GM15510 (cell line): ENCODE results near the gene SPDYE4.

Experiments used
- POLR2A ChIP-seq: IDR thresholded peaks from 3 replicates; pipeline ENCODE4 v1.6.1; 2011; ENCODE audit warnings: borderline replicate concordance; ENCODE audit not compliant: insufficient read length; ENCODE audit errors: extremely low read depth

SPDYE4 gene, protein sequence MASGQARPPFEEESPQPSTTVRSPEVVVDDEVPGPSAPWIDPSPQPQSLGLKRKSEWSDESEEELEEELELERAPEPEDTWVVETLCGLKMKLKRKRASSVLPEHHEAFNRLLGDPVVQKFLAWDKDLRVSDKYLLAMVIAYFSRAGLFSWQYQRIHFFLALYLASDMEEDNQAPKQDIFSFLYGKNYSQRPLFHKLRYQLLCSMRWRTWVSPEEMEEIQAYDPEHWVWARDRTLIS

DNA sequence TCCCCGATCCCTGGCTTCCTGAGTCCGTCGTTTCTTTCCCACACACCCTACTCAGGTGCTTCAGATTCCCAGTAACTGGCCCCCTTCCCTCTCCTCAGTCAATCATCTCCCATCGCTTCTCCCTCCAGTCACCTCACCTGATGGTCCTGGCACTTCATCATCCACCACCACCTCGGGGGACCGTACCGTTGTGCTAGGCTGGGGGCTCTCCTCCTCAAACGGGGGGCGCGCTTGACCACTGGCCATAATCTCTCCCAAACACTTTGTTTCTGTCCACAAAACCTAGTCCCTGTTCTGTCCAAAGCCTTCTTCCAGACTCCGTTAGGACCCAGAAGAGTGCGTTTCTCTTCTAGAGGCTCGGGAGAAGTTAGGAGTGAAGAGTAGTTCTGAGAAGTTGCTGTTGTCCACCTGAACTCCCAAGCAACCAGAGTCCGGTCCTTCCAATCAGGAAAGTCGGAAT lies at the start of gene SPDYE4:
Gene SPDYE4 (minus strand): TSS at position 410 of the 460 bp plus-strand sequence. CDS start 164 bp downstream, at position 246.
- TF ChIP-seq POLR2A: no peak

DNA sequence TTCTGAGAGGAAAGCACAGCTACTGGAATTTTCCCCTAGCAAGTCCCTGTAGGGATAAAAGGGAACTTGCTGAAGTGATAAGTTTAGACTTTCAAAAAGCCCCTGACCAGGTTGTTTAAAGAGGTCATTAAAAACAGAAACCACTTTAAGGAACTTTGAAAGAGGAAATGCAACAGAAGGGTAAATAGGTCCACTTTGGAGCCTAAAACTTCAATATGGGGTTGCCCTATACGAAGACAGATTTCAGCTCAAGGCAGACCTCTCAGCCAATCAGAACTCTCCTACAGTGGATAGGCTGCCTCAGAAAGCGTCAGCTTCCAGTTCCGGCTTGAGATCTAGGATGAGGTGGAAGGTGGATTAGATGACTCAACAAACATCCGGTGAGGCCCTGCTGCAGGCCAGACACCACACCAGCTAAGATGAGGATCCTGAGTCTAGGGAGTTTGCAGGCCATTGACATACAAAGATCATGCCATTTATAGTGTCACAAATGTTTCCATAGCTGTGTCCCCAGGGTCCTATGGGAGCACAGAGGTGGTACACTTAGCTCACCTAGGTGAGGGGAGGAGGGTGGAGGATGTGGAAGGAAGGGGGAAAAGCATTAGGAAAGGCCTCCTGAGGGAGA lies 48.7 kb upstream of the SPDYE4 start:
- peak; percentile 35 for TF ChIP-seq POLR2A

DNA sequence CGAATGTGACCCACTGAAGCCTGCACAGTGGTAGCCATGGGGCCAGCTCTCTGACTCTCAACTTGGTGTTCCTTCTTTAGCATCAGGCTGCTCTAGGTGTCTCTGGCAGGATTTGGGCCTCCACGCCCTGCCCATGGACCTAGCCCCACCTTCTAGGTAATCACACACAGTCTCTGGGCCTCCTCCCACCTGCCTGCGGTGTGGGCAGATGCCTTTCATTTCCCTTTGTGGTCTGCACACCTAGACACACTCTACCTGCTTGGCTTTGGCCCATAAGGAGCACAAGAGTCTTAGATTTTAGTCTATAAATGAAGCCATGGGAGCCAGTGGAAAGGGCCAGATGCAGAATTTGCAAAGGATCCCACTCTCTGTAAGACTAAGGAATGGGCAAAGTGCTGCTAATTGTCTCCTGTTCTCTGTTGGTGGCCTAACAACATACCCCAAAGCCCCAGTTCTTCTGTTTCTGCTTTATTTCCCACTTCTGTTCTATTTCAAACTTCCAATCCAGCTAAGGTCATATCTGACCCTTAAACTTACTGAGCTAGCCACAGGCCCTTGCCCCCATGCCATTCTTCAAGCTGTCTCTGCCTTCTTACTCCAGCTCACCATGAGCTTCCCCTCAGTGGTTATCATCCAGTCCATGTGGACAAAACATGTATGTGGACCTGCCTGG lies 48.0 kb upstream of the SPDYE4 start:
- no peak for TF ChIP-seq POLR2A

DNA sequence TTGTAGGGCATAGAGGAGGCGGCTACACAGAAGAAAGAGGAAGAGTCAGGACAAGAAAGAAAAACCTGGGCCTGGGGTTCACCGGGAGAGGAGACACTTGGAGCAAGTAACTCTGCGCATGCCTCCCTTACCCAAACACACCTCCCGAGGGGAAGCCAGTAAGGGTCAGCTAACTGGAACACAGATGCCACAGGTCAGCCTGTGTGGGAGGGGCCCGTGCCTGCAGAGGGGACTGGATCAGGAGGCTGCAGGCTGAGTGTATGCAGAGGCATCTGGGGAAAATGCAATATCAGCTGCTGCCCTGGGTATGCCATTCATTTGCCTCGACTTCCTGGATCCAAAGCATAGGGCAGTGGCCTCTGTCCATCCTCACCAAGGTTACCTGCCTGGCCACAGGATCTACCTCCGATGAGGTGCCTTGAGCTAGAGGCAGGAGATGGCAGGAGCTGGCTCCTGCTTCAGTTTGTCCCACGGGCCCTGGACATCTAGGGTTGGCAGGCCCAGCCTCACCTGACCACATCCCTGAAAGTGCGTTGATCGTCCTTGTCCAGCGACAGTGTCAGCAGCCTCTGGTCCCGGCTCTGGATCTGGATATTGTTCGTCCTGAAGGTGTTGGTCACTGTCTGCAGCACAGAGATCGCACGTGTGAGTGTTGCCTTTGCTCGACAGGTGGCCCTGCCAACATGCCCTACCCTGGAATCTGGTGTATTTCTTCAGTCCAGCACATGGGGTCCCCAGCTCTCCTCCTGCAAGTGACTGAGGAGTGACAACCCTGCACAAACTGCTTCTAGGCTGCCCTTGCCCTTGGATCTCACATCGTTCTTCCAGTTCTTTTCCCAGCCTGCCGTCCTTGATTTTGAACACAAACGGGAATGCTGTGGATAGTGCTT lies 45.4 kb upstream of the SPDYE4 start:
- TF ChIP-seq POLR2A: no peak

DNA sequence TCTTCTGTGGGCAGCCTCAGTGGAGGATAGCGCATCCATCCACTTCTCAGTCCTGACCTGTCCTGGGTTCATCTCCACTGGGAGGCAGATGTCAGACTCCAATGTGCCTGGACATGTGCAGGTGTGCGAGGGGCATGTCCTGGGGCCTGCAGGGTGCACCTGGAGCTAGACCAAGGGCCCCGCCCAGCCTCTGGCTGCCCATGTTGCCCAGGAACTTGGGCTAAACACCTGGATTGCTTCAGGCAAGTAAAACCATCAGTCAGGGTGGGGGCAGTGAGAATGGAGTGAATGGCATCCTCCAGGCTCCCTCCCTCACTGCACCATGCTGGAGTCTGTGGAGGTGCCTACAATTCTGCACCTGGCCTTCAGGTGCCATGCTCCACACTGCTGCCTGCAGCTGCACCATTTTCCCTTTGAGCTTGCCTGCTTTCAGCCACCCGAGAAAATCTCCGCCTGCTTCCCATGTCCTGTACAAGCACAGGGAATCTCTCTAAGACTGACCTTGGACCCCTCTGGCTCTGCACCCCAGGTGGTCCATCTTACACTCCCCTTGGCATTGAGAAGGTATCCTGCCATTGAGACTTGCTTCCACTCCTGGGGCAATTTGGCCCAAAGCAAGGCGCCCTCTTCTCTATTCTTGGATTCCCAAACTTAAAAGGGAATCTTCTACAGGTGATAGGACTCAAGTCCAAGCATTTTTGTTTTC lies 42.9 kb upstream of the SPDYE4 start:
- no peak for TF ChIP-seq POLR2A

DNA sequence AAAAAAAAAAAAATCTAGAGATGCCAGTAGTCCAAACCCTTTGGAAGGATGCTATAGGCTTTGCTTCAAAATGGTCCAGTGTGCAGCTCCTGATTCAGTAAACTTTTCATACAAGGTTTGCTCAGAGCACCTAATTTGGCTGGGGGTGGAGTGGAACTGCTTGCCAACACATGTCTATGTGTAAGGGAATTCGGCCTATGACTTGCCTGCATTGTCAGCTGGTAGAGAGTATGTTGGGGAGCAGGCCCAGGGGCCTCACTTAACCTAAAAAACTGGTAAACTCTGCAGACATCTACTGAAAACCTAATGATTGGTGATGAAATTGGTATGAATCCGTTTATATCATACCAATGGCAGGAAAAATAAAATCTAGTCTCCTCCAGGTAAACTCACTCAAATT lies 42.3 kb upstream of the SPDYE4 start:
- no peak for TF ChIP-seq POLR2A

DNA sequence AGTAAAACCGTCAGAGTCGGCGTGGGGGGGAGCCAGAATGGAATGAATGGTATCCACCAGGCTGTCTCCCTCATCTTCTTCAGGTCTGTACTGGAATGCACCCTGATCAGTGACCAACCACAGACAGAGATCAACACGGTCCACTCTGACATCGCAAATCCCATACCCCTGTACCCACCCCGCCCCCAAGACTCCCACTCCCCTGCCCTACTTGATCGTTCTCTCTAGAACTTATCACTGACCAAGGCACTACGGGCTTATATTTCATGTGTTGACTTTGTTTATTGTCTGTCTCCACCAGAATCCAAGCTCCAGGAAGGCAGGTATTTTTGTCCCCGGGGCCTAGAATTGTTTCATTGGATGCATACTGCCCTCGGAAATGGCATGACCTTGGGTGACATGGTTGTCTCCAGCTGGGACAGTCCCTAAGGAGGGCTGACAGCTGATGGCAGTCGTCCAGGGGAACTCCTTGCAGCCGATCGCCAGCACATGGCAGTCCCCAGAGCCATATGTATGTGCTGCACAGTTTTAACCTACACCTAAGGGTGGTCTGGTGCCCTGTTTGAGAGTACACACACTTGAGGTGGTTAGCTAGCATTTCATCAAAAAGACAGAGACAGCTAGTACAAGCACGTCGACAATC lies 41.3 kb upstream of the SPDYE4 start:
- no peak for TF ChIP-seq POLR2A

DNA sequence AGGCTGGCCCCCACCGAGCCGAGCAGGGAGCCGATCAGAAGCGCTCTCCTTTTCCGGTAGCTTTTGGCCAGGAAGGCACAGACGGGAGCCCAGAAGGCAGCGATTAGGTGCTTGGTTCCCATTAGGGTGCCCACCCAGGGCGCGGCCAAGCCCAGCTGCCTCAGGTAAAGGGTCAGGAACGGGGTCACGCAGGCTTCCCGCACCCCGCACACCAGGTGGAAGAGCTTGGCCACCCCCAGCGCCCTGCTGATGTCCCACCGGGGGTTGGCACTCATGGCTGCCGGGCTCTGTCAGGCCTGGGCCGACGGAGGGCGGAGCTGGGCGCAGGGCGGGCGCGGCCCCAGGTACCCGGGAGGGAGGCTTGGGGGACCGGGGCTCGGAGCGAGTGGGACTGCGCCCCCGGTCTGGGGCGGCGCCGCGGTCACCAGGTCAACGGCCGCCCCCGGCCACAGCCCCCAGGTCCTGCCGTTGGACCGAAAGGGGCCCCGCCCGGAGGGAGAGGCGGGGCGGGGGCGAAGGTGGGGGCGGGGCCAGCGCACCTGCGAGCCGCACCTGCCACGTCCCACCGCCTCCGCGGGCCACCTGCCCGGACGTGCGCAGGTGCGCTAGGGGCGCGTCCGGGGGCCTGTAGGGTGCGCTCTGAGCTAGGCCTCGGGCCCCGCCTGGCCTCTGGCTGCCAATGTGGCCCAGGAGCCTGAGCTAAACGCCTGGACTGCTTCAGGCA lies 40.7 kb upstream of the SPDYE4 start, which contains the start of gene MFSD6L:
Gene MFSD6L (minus strand): TSS at position 520 of the 724 bp plus-strand sequence. CDS start 245 bp downstream, at position 275.
- no peak for TF ChIP-seq POLR2A

DNA sequence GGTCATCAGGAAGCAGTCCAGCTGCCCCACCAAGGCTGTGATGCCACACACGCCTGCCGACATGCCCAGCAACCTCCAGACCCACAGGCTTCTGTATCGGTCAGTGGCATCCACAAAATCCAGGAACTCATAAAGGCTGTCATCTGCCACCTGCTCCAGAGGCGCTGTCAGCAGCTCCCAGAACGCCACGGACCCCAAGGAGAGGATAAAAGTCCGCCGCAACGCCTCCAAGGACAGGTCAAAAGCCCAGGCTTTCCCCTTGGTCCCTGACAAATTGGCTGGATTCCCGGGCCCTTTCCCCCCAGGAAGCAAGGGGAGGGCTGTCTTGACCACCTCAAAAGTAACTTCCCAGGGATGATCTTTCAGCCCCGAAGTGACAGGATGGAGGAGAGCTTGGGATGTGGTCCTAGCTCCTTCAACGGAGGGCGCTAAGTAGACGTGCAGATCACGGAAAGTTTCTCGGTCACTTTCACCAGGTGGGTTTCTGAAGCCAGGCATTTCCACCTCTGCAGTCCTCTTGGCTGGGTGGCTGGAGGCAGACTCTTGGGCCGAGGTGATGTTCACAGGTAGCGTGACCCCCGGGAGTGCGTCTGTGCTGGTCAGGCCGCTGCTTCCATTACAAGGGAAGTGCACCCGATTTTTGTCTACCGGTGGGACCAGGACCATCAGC lies 40.0 kb upstream of the SPDYE4 start:
- TF ChIP-seq POLR2A: no peak

DNA sequence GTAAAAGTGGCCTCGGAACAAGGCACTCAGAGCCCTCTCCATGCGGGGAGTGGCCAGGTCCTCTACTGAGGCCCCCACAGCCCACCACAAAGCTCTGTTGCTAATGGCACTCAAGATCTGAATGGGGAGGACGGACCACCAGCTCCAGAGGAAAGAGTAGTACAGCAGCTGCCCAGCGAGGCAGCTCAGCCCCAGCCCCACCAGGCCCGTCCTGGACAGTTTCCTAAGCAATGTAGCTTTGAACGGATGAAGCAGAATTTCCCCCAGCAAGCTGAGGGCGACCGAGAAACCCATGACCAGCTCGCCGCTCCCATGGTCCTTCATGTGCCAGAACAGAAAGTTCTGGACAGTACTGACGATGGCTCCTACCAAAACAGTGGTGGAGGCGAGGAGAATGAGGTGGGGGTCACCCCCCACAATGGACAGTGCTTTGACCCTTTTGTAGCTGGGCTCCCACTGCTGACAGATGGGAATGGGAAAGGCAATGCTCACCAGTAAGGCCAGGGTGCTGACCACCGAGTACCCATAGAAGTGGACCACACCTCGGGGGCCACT lies 39.4 kb upstream of the SPDYE4 start:
- TF ChIP-seq POLR2A: no peak

DNA sequence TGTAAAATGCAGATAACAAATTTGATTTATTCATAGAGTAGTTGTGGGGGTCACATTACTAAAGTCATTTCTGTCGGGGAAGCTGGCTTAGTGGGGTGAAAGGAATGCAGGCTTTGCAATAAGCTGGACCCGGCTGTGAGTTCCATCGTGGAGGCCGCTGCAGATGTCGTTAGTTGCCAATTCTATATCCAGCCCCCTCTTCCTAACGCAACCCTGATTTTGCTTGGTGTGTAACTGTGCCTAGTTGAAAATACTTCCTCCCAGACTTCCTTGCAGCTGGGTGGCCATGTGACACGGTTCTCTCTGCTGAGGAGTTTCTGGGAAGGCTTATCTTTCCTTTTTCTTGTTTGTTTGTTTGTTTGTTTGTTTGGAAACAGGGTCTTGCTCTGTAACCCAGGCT lies 36.3 kb upstream of the SPDYE4 start:
- TF ChIP-seq POLR2A: no peak

DNA sequence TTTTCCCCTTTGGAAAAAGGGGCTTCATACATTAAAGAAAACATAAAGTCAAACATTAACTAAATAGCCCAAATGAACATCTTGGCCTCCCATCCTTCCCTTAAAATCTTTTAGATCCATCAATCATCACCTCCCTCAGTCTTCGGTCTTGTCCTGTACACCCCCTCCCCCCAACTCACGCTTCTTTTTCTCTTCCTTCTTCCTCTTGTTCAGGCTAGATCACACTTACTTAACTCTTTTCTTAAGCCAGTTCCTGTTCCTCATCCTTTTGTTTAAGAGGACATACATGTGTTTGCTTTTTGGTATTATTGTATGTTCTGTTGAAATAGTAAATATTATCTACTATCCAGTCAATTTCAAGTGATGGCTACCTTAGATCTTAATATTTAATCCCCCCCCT lies 35.3 kb upstream of the SPDYE4 start:
- TF ChIP-seq POLR2A: no peak
